K562 (cell line): ENCODE data around the gene SLC9A7. TPM values are rescaled to one million over a fixed set of nuclear protein-coding genes. Genes with fewer than 3 reads are reported as not detected.

Experiments
- ATAC-seq: fragments of 200-7000 bp; cut with Tn5 transposase; 3 replicates; pipeline ENCODE4 v1.9.1; 2020; ENCODE audit warnings: moderate library complexity
- BruUV-seq: library from RNA; stranded (reverse); fragments of 400-500 nt; replicated peaks from 2 replicates; lab custom pipeline; 2021; lab: Mats Ljungman, UMichigan
- CTCF ChIA-PET: fragments of 300-600 bp; formaldehyde crosslinking; extraction: SDS; loops from one replicate; lab custom pipeline; 2021; ENCODE audit warnings: low intra/inter-chr PET ratio; lab: Yijun Ruan, JAX
- POLR2A ChIA-PET: fragments of 300-600, 350-650 bp; sonication (Branson Sonifier 250); formaldehyde crosslinking; extraction: SDS; loops from one replicate; lab custom pipeline; 2021; ENCODE audit warnings: antibody characterized with exemption, inconsistent platforms; lab: Yijun Ruan, JAX
- DNase-seq, 4 experiments: peaks; one replicate each; pipeline versions ENCODE4 v3.0.0 to v3.0.0-alpha.2; 2011 to 2018; ENCODE audit warnings: low spot score in 3 of 4, mixed read lengths in 3 of 4; ENCODE audit errors: extremely low read depth in 1 of 4
- FAIRE-seq: peaks from 2 replicates; lab custom pipeline; 2011; peaks lifted over from hg19 to GRCh38; lab: Jason Lieb, UNC
- H2AFZ ChIP-seq: 2 replicates; pipeline ENCODE4 v1.6.0; 2011; ENCODE audit warnings: low read depth, low read length, control low read depth, inconsistent platforms
- H3K27ac ChIP-seq: fragments of 200-600 bp; 3 replicates; pipeline ENCODE4 v1.8.0; 2011; ENCODE audit warnings: low read depth, mild to moderate bottlenecking, control low read depth, inconsistent platforms, low read length, moderate library complexity, mixed read lengths; ENCODE audit errors: extremely low read depth
- H3K27me3 ChIP-seq, 2 experiments: fragments of 300-600 bp in 1 of 2; 2 replicates in 1 of 2; 3 replicates in 1 of 2; pipeline versions ENCODE4 v1.6.0 to v1.8.0; 2011; ENCODE audit warnings: inconsistent platforms in 2 of 2, low read length in 2 of 2, mild to moderate bottlenecking in 1 of 2, mixed read lengths in 1 of 2, moderate library complexity in 1 of 2; ENCODE audit not compliant: control insufficient read depth in 2 of 2, insufficient read depth in 2 of 2
- H3K36me3 ChIP-seq: fragments of 300-600 bp; 3 replicates; pipeline ENCODE4 v1.8.0; 2011; ENCODE audit warnings: mild to moderate bottlenecking, low read length, inconsistent platforms; ENCODE audit not compliant: control insufficient read depth, insufficient read depth
- H3K4me1 ChIP-seq, 2 experiments: fragments of 200-600 bp in 1 of 2; replicated peaks in 1 of 2; 2 replicates in 1 of 2; 3 replicates in 1 of 2; pipeline versions ENCODE4 v1.5.1 to v1.8.0; 2011; ENCODE audit warnings: inconsistent platforms in 2 of 2, low read length in 2 of 2, mild to moderate bottlenecking in 1 of 2, mixed read lengths in 1 of 2, moderate library complexity in 1 of 2; ENCODE audit not compliant: control insufficient read depth in 2 of 2, insufficient read depth in 2 of 2
- H3K4me2 ChIP-seq: 2 replicates; pipeline ENCODE4 v1.6.1; 2011; ENCODE audit warnings: low read length, control low read depth, inconsistent platforms, mixed read lengths; ENCODE audit not compliant: insufficient read depth
- H3K4me3 ChIP-seq: fragments of 200-600 bp; sonication (generic), shearing (Covaris generic); 2 replicates; pipeline ENCODE4 v1.5.1; 2016; ENCODE audit warnings: control low read depth, inconsistent platforms
- H3K79me2 ChIP-seq: fragments of 200-600 bp; 3 replicates; pipeline ENCODE4 v1.8.0; 2011; ENCODE audit warnings: low read length, inconsistent platforms; ENCODE audit not compliant: control insufficient read depth, insufficient read depth
- H3K9ac ChIP-seq, 2 experiments: 2 replicates each; pipeline versions ENCODE4 v1.6.0 to v1.6.1; 2011; ENCODE audit warnings: low read depth in 2 of 2, low read length in 2 of 2, control low read depth in 1 of 2, inconsistent platforms in 1 of 2, mild to moderate bottlenecking in 1 of 2, mixed read lengths in 1 of 2; ENCODE audit not compliant: insufficient read depth in 1 of 2
- H3K9me1 ChIP-seq: one replicate; pipeline ENCODE4 v1.6.0; 2011; ENCODE audit warnings: inconsistent platforms, mild to moderate bottlenecking, low read length, moderate library complexity; ENCODE audit not compliant: control insufficient read depth, insufficient read depth
- H3K9me3 ChIP-seq: replicated peaks from 2 replicates; pipeline ENCODE4 v1.5.1; 2011; ENCODE audit warnings: low read depth, low read length, inconsistent platforms; ENCODE audit not compliant: control insufficient read depth, insufficient read depth
- H4K20me1 ChIP-seq: replicated peaks from 2 replicates; pipeline ENCODE4 v1.6.1; 2011; ENCODE audit warnings: low read length, inconsistent platforms, mixed read lengths; ENCODE audit not compliant: control insufficient read depth, insufficient read depth
- COPS2 ChIP-seq: fragments of 450-650 bp; conservative IDR thresholded peaks from 2 replicates; pipeline ENCODE4 v1.6.1; 2016; ENCODE audit warnings: mild to moderate bottlenecking, moderate library complexity
- DIDO1 ChIP-seq: fragments of 450-650 bp; IDR thresholded peaks from 2 replicates; pipeline ENCODE4 v1.6.1; 2016; ENCODE audit warnings: low read depth, missing biosample characterization, missing genetic modification characterization
- ETV5 ChIP-seq: sonication (generic); formaldehyde crosslinking; IDR thresholded peaks from 2 replicates; pipeline ENCODE4 v1.4.0; 2020; ENCODE audit warnings: low read depth, mild to moderate bottlenecking, missing genetic modification reagents
- HIVEP1 ChIP-seq: fragments of 250-450 bp; sonication (Bioruptor Pico); IDR thresholded peaks from 2 replicates; pipeline ENCODE4 v1.4.0; 2020; ENCODE audit warnings: mild to moderate bottlenecking
- HMBOX1 ChIP-seq: sonication (generic); IDR thresholded peaks from 2 replicates; pipeline ENCODE4 v1.6.1; 2016
- KAT7 ChIP-seq: sonication (generic); formaldehyde crosslinking; IDR thresholded peaks from 2 replicates; pipeline ENCODE4 v1.8.0; 2022; ENCODE audit warnings: missing genetic modification reagents, mild to moderate bottlenecking, borderline replicate concordance
- KAT8 ChIP-seq: fragments of 450-650 bp; IDR thresholded peaks from 2 replicates; pipeline ENCODE4 v1.6.1; 2016; ENCODE audit warnings: low read depth, mild to moderate bottlenecking
- KLF16 ChIP-seq: IDR thresholded peaks from 2 replicates; pipeline ENCODE4 v1.6.1; 2016; ENCODE audit warnings: antibody characterized with exemption
- MBD2 ChIP-seq: sonication (generic); IDR thresholded peaks from 2 replicates; pipeline ENCODE4 v1.6.1; 2016; ENCODE audit warnings: low read depth, borderline replicate concordance
- RNF2 ChIP-seq: sonication (generic); IDR thresholded peaks from 2 replicates; pipeline ENCODE4 v1.6.1; 2016
- SAP30 ChIP-seq: fragments of 200-600 bp; sonication (generic); IDR thresholded peaks from 2 replicates; pipeline ENCODE4 v1.6.1; 2012; ENCODE audit warnings: borderline replicate concordance, low read depth, mild to moderate bottlenecking, moderate library complexity, low read length, control low read depth, inconsistent platforms; ENCODE audit not compliant: insufficient read depth, poor library complexity, severe bottlenecking
- ZNF175 ChIP-seq: fragments of 200-800 bp; sonication (Bioruptor generic); IDR thresholded peaks from 2 replicates; pipeline ENCODE4 v1.6.1; 2016; ENCODE audit warnings: low read depth, mild to moderate bottlenecking, missing genetic modification characterization, missing compliant biosample characterization
- ZNF589 ChIP-seq: fragments of 200-800 bp; sonication (Bioruptor generic); IDR thresholded peaks from 2 replicates; pipeline ENCODE4 v1.6.1; 2016; ENCODE audit warnings: low read depth, missing genetic modification characterization, missing compliant biosample characterization
- ZNF766 ChIP-seq: fragments of 200-800 bp; sonication (Bioruptor generic); conservative IDR thresholded peaks from 2 replicates; pipeline ENCODE4 v1.6.1; 2016; ENCODE audit warnings: missing genetic modification characterization, missing compliant biosample characterization
- WGBS: fragments of 100-300 bp; shearing (Covaris generic); methylation state at CpG from one replicate; pipeline ENCODE4 v1.1.6; 2016; ENCODE audit warnings: low coverage, mixed read lengths; ENCODE audit not compliant: insufficient coverage; ENCODE audit errors: missing lambda C conversion rate; 5-methylcytosine and 5-hydroxymethylcytosine counted together
- in situ Hi-C: fragments of 300-500 bp; cut with MboI; formaldehyde crosslinking; loops from 4 replicates; pipeline ENCODE4 v1.15.0; 2018; ENCODE audit warnings: inconsistent platforms, mixed read lengths
- intact Hi-C: fragments of 100-400 bp; cut with micrococcal nuclease; formaldehyde crosslinking; loops from 2 replicates; pipeline ENCODE4 v1.14.2; 2022
- polyA plus RNA-seq, 8 experiments: library from polyadenylated mRNA; depleted of rRNA in 4 of 8; stranded (reverse) in 5 of 8; unstranded in 3 of 8; fragments of >200 nt; fragmentation: Nextera tagmentation in 2 of 8; fragmentation: Illumina TruSeq in 1 of 8; extraction: Ambion mirVana in 2 of 8; extraction: Trizol in 1 of 8; gene quantifications; 2 replicates each; pipeline versions ENCODE4 v1.2.1 to v1.2.3, GENCODE V29; 2011 to 2014; ENCODE audit warnings: inconsistent platforms in 1 of 8, missing spikeins in 1 of 8
- total RNA-seq, 7 experiments: library from RNA; depleted of rRNA in 6 of 7; stranded (reverse); fragments of >200 nt in 6 of 7; fragmentation: Illumina TruSeq in 2 of 7; extraction: Trizol in 2 of 7; gene quantifications; 2 replicates each; pipeline versions ENCODE4 v1.2.1 to v1.2.3, GENCODE V29; 2011 to 2021; ENCODE audit warnings: low replicate concordance in 1 of 7
- TF ChIP-seq, protein P1 (sequence below): IDR thresholded peaks from 2 replicates; pipeline ENCODE4 v1.6.1; 2012; ENCODE audit warnings: low read depth, low read length, improper control_type of control experiment, borderline replicate concordance
- TF ChIP-seq, protein P2 (sequence below): fragments of 250-450 bp; sonication (Bioruptor Pico); IDR thresholded peaks from 2 replicates; pipeline ENCODE4 v1.6.1; 2021; ENCODE audit warnings: mild to moderate bottlenecking
- TF ChIP-seq, protein P3 (sequence below): conservative IDR thresholded peaks from 2 replicates; pipeline ENCODE4 v1.6.1; 2011; ENCODE audit warnings: low read depth, mild to moderate bottlenecking, low read length; ENCODE audit not compliant: control insufficient read depth
- TF ChIP-seq, protein P4 (sequence below): fragments of 250-450 bp; sonication (Bioruptor Pico); IDR thresholded peaks from 2 replicates; pipeline ENCODE4 v1.5.0; 2022; ENCODE audit warnings: mild to moderate bottlenecking

The SLC9A7 gene
- total and polyA plus RNA-seq, 9 of the 15 experiments (the other 6 are each of a cell fraction or from before 2014, with no cell fraction given): 0.04 to 0.13 (median 0.09) TPM; not detected in 5

DNA sequence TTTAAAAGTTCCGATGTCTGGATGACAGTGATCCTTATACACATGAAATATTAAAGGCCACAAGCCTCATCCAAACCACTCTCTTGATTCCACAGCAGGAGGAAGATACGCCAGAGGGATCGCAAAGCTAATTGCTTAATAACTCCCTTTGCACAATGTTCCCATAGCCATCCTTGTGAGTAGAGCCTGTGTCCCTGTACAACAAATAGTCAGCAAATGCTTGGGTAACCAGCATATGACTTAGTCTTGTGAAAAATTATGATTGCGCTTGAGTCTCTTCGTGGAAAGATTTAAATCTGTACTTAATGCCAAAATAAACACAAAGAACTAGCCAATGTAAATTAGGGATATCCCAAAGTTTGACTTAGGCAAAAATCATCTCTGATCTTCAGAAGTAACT is 31.5 kb downstream of the SLC9A7 start:
- Histone ChIP-seq H2AFZ (no peak overlapping the region), H3K79me2 (no peaks in the 10 kb centered on the region), H3K9me3 (no peaks in the 10 kb centered on the region), H3K36me3 (no peaks in the 10 kb centered on the region), H3K4me1 (no peaks in the 10 kb centered on the region), H3K9ac (no peak overlapping the region), H3K9me1 (no peaks in the 10 kb centered on the region), H3K4me2 (no peak overlapping the region), H3K27me3 (peaks cover 0 to 5% of the 10 kb centered on the region in 2 experiments; a peak in 1 of 5 replicates), H4K20me1 (no peaks in the 10 kb centered on the region), H3K4me3 (no peak overlapping the region), H3K27ac (no peak overlapping the region)
- ChIA-PET CTCF (no interaction called here), POLR2A (no interaction called here)
- no peak for ATAC-seq
- intact Hi-C loops (no loop called here), in situ Hi-C loops (no loop called here)
- no peak for FAIRE-seq
- BruUV-seq: no TSS peak
- no peak for DNase-seq
- WGBS: 0% methylated on average over 5 of the region's 5 CpGs
- TF ChIP-seq, protein P1, sequence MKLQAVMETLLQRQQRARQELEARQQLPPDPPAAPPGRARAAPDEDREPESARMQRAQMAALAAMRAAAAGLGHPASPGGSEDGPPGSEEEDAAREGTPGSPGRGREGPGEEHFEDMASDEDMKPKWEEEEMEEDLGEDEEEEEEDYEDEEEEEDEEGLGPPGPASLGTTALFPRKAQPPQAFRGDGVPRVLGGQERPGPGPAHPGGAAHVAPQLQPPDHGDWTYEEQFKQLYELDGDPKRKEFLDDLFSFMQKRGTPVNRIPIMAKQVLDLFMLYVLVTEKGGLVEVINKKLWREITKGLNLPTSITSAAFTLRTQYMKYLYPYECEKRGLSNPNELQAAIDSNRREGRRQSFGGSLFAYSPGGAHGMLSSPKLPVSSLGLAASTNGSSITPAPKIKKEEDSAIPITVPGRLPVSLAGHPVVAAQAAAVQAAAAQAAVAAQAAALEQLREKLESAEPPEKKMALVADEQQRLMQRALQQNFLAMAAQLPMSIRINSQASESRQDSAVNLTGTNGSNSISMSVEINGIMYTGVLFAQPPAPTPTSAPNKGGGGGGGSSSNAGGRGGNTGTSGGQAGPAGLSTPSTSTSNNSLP: no peak
- TF ChIP-seq, protein P2, sequence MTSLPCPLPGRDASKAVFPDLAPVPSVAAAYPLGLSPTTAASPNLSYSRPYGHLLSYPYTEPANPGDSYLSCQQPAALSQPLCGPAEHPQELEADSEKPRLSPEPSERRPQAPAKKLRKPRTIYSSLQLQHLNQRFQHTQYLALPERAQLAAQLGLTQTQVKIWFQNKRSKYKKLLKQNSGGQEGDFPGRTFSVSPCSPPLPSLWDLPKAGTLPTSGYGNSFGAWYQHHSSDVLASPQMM: no peak
- TF ChIP-seq DIDO1: no peak
- no peak for TF ChIP-seq ZNF589 (CRISPR knock-in tag)
- TF ChIP-seq MBD2: no peak
- no peak for TF ChIP-seq KLF16
- no peak for TF ChIP-seq HIVEP1 (CRISPR knock-in tag)
- no peak for TF ChIP-seq COPS2
- no peak for TF ChIP-seq KAT8
- TF ChIP-seq SAP30: no peak
- TF ChIP-seq KAT7 (CRISPR knock-in tag): no peak
- TF ChIP-seq ZNF766 (CRISPR knock-in tag): no peak
- TF ChIP-seq ETV5 (CRISPR knock-in tag): no peak
- TF ChIP-seq RNF2: no peak
- TF ChIP-seq, protein P3, sequence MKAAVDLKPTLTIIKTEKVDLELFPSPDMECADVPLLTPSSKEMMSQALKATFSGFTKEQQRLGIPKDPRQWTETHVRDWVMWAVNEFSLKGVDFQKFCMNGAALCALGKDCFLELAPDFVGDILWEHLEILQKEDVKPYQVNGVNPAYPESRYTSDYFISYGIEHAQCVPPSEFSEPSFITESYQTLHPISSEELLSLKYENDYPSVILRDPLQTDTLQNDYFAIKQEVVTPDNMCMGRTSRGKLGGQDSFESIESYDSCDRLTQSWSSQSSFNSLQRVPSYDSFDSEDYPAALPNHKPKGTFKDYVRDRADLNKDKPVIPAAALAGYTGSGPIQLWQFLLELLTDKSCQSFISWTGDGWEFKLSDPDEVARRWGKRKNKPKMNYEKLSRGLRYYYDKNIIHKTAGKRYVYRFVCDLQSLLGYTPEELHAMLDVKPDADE: no peak
- TF ChIP-seq, protein P4, sequence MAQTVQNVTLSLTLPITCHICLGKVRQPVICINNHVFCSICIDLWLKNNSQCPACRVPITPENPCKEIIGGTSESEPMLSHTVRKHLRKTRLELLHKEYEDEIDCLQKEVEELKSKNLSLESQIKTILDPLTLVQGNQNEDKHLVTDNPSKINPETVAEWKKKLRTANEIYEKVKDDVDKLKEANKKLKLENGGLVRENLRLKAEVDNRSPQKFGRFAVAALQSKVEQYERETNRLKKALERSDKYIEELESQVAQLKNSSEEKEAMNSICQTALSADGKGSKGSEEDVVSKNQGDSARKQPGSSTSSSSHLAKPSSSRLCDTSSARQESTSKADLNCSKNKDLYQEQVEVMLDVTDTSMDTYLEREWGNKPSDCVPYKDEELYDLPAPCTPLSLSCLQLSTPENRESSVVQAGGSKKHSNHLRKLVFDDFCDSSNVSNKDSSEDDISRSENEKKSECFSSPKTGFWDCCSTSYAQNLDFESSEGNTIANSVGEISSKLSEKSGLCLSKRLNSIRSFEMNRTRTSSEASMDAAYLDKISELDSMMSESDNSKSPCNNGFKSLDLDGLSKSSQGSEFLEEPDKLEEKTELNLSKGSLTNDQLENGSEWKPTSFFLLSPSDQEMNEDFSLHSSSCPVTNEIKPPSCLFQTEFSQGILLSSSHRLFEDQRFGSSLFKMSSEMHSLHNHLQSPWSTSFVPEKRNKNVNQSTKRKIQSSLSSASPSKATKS: no peak
- TF ChIP-seq ZNF175: no peak
- no peak for TF ChIP-seq HMBOX1
